A549 treated with Mapracorat at 1 μM for 4 hours (cell line): ENCODE data around the gene TERB2. TPM values are rescaled to one million over a fixed set of nuclear protein-coding genes. Genes with fewer than 3 reads are reported as not detected.

ENCODE experiments used
- total RNA-seq: library from RNA; stranded (reverse); fragments of 200-300 nt; extraction: Qiagen RNA extraction; gene quantifications from 5 replicates; pipeline ENCODE4 v1.2.3, GENCODE V29; 2022

Gene TERB2, protein sequence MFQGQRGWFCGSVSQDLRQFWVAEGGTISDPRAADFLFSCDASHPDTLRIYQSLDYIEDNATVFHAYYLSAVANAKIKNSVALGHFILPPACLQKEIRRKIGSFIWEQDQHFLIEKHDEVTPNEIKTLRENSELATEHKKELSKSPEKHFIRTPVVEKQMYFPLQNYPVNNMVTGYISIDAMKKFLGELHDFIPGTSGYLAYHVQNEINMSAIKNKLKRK
- total RNA-seq: not detected in 5 replicates

GRCh38 chr15:44956388-44956787 is at the start of gene TERB2:
TERB2 (plus strand) TSS chr15:44956687; CDS start chr15:44956719, 32 bp downstream.

GRCh38 chr15:45022871-45023658 is 66.6 kb downstream of the TERB2 start, which contains the start of gene SORD:
SORD (plus strand) TSS chr15:45023195; CDS start chr15:45023284, 89 bp downstream.

Other genes starting within 250 kb of the TERB2 start
- gene PATL2, start 245.4 kb upstream of the TERB2 start, total RNA-seq: 0.23 to 0.29 TPM (median 0.23 TPM) in 3 of 5 replicates, not detected in the others
- 405 to 526 TPM (median 431 TPM) in 5 replicates for gene B2M, start 245.2 kb upstream of the TERB2 start, total RNA-seq
- 4.2 to 6.8 TPM (median 5.1 TPM) in 5 replicates for gene TRIM69, start 220.2 kb upstream of the TERB2 start, total RNA-seq
- 29.8 to 37.5 TPM (median 32.2 TPM) in 5 replicates for gene SORD, start 66.5 kb downstream of the TERB2 start, total RNA-seq
- 0.02 to 0.06 TPM (median 0.03 TPM) in 4 of 5 replicates, not detected in the other for gene DUOX2, start 157.5 kb downstream of the TERB2 start, total RNA-seq
- not detected in 5 replicates for gene DUOXA2, start 157.6 kb downstream of the TERB2 start, total RNA-seq
- 0.06 to 0.34 TPM (median 0.15 TPM) in 4 of 5 replicates, not detected in the other for gene DUOXA1, start 173.2 kb downstream of the TERB2 start, total RNA-seq
- not detected in 5 replicates for gene DUOX1, start 173.3 kb downstream of the TERB2 start, total RNA-seq
- gene SHF, start 231.3 kb downstream of the TERB2 start, total RNA-seq: 0.53 to 1.2 TPM (median 0.70 TPM) in 5 replicates